GM12892 (cell line): ENCODE results near the gene MSRB1.
"Not testable (repeated sequence)": the region's sequence is repeated elsewhere in the genome, so short reads cannot be mapped to it uniquely, and the experiment has no call there.

Experiments
- POLR2AphosphoS5 ChIP-seq: IDR thresholded peaks from 2 replicates; pipeline ENCODE4 v1.6.1; 2011; ENCODE audit warnings: low read depth, low read length, control low read depth
- TAF1 ChIP-seq: IDR thresholded peaks from 2 replicates; pipeline ENCODE4 v1.6.1; 2011; ENCODE audit warnings: low read depth, mild to moderate bottlenecking, control low read depth, low read length, borderline replicate concordance

DNA sequence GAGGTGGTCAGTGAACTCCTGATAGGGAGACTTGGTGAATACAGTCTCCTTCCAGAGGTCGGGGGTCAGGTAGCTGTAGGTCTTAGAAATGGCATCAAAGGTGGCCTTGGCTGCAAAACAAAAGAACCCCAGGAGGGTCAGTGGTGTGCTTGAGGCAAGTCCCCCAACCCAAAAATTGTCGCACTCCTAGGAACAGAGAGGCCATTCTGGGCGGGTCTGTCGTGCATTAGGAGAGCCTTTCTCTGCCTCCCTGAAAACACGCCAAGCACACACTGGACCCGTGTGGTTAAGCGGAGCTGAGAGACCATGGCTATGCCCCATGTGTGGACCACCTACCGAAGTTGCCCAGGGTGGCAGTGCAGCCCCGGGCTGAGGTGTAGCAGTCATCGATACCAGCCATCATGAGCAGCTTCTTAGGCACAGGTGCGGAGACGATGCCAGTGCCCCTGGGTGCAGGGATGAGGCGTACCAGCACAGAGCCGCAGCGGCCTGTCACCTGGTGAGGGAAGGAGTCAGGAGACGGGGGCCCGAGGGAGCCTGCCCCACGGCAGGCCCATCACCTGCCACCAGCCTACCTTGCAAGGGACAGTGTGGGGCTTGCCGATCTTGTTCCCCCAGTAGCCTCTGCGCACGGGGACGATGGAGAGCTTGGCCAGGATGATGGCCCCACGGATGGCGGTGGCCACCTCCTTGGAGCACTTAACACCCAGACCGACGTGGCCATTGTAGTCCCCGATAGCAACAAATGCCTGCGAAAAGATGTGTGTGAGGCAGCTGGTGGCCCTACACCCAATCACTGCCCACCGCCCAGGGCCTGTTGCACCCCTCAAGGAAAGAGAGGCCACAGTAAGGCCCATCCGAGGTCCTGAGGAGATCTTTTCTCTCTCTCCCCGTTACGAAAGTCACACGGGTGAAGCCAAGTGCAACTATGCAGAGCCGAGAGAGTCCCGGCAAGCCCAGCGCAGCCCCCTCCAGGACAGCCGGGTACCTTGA, 19.5 kb upstream of the MSRB1 start:
- not testable (repeated sequence) for TF ChIP-seq TAF1
- TF ChIP-seq POLR2AphosphoS5 = peak; percentile 56; the same call in 1 of the 2 replicates
